GM23338 (cell line): ENCODE results near the gene RAB30. TPM values are rescaled to one million over a fixed set of nuclear protein-coding genes. Genes with fewer than 3 reads are reported as not detected.

Source experiments
- ATAC-seq: fragments of 200-7000 bp; cut with Tn5 transposase; 3 replicates; pipeline ENCODE4 v1.9.1; 2020
- DNase-seq: peaks from one replicate; pipeline ENCODE4 v3.0.0-alpha.2; 2015; ENCODE audit warnings: low spot score
- H2AFZ ChIP-seq: fragments of 200-600 bp; sonication (generic); 2 replicates; pipeline ENCODE4 v1.8.0; 2016; ENCODE audit warnings: antibody characterized with exemption, mild to moderate bottlenecking, moderate library complexity
- H3F3A ChIP-seq: fragments of 200-600 bp; sonication (generic); replicated peaks from 2 replicates; pipeline ENCODE4 v1.8.0; 2017; ENCODE audit warnings: antibody characterized with exemption, mixed run types, low read depth
- H3K27ac ChIP-seq: fragments of 200-600 bp; sonication (generic); 2 replicates; pipeline ENCODE4 v1.6.1; 2016; ENCODE audit warnings: low read depth
- H3K27me3 ChIP-seq: fragments of 200-600 bp; sonication (generic); 2 replicates; pipeline ENCODE4 v1.8.0; 2016; ENCODE audit warnings: mild to moderate bottlenecking, mixed run types, moderate library complexity; ENCODE audit not compliant: insufficient read depth
- H3K36me3 ChIP-seq: fragments of 200-600 bp; sonication (generic); 2 replicates; pipeline ENCODE4 v1.8.0; 2016; ENCODE audit warnings: mild to moderate bottlenecking; ENCODE audit not compliant: insufficient read depth
- H3K4me1 ChIP-seq: fragments of 200-600 bp; sonication (generic); 2 replicates; pipeline ENCODE4 v1.8.0; 2016; ENCODE audit warnings: mild to moderate bottlenecking, moderate library complexity; ENCODE audit not compliant: insufficient read depth
- H3K4me2 ChIP-seq: fragments of 200-600 bp; sonication (generic); 2 replicates; pipeline ENCODE4 v1.7.1; 2017; ENCODE audit warnings: mixed run types
- H3K4me3 ChIP-seq: fragments of 200-600 bp; sonication (generic); 2 replicates; pipeline ENCODE4 v1.6.1; 2016; ENCODE audit warnings: mixed run types
- H3K79me2 ChIP-seq: fragments of 200-600 bp; sonication (generic); replicated peaks from 2 replicates; pipeline ENCODE4 v1.8.0; 2017; ENCODE audit warnings: mild to moderate bottlenecking; ENCODE audit not compliant: insufficient read depth
- H3K9me2 ChIP-seq: fragments of 200-600 bp; sonication (generic); 2 replicates; pipeline ENCODE4 v1.8.0; 2017; ENCODE audit not compliant: insufficient read depth
- H4K20me1 ChIP-seq: fragments of 200-600 bp; sonication (generic); replicated peaks from 2 replicates; pipeline ENCODE4 v1.8.0; 2017; ENCODE audit warnings: mild to moderate bottlenecking; ENCODE audit not compliant: insufficient read depth
- H3K27ac Mint-ChIP-seq: 2 replicates; pipeline ENCODE4 v1.8.0; 2020; ENCODE audit warnings: inconsistent platforms, mild to moderate bottlenecking, moderate library complexity, mixed read lengths
- H3K27me3 Mint-ChIP-seq: 3 replicates; pipeline ENCODE4 v1.8.0; 2022; ENCODE audit warnings: low read depth, mild to moderate bottlenecking, moderate library complexity, mixed read lengths, inconsistent platforms; ENCODE audit not compliant: insufficient read depth, poor library complexity
- H3K36me3 Mint-ChIP-seq: 3 replicates; pipeline ENCODE4 v1.8.0; 2021; ENCODE audit warnings: low read depth, mild to moderate bottlenecking, inconsistent platforms, moderate library complexity, mixed read lengths
- H3K4me1 Mint-ChIP-seq: 3 replicates; pipeline ENCODE4 v1.8.0; 2020; ENCODE audit warnings: mild to moderate bottlenecking, inconsistent platforms, mixed read lengths
- H3K4me3 Mint-ChIP-seq: 3 replicates; pipeline ENCODE4 v1.8.0; 2021; ENCODE audit warnings: moderate library complexity, mild to moderate bottlenecking, inconsistent platforms, mixed read lengths
- H3K9me3 Mint-ChIP-seq: 3 replicates; pipeline ENCODE4 v1.8.0; 2020; ENCODE audit warnings: moderate library complexity, mild to moderate bottlenecking, inconsistent platforms, mixed read lengths
- EZH2 ChIP-seq: fragments of 200-600 bp; sonication (generic); IDR thresholded peaks from one replicate; pipeline ENCODE4 v1.8.0; 2017; ENCODE audit warnings: antibody characterized with exemption, mild to moderate bottlenecking, low read depth; ENCODE audit not compliant: unreplicated experiment
- JUNB ChIP-seq: IDR thresholded peaks from one replicate; pipeline ENCODE4 v1.6.1; 2016; ENCODE audit warnings: antibody characterized with exemption; ENCODE audit not compliant: unreplicated experiment
- NANOG ChIP-seq: IDR thresholded peaks from 2 replicates; pipeline ENCODE4 v1.6.1; 2016; ENCODE audit warnings: antibody characterized with exemption, borderline replicate concordance
- POLR2AphosphoS5 ChIP-seq: IDR thresholded peaks from 2 replicates; pipeline ENCODE4 v1.6.1; 2016; ENCODE audit warnings: antibody characterized with exemption, low read depth
- STAT1 ChIP-seq: IDR thresholded peaks from one replicate; pipeline ENCODE4 v1.6.1; 2016; ENCODE audit warnings: antibody characterized with exemption; ENCODE audit not compliant: unreplicated experiment
- ZNF114 ChIP-seq: fragments of 250-450 bp; sonication (Bioruptor Pico); IDR thresholded peaks from 2 replicates; pipeline ENCODE4 v1.5.0; 2020; ENCODE audit warnings: mild to moderate bottlenecking, moderate library complexity
- ZNF331 ChIP-seq: fragments of 250-450 bp; sonication (Bioruptor Pico); IDR thresholded peaks from 2 replicates; pipeline ENCODE4 v1.5.0; 2020; ENCODE audit warnings: low read depth, mild to moderate bottlenecking, moderate library complexity
- polyA plus RNA-seq: library from polyadenylated mRNA; unstranded; fragments of >200 nt; fragmentation: Nextera tagmentation; extraction: Ambion mirVana; gene quantifications from 2 replicates; pipeline ENCODE4 v1.2.1, GENCODE V29; 2016
- total RNA-seq: library from RNA; depleted of rRNA; stranded (reverse); fragments of >200 nt; shearing (Covaris generic); gene quantifications from 2 replicates; pipeline ENCODE4 v1.2.3, GENCODE V29; 2014
- TF ChIP-seq, protein P1 (sequence below): fragments of 250-450 bp; sonication (Bioruptor Pico); IDR thresholded peaks from 2 replicates; pipeline ENCODE4 v1.5.0; 2020; ENCODE audit warnings: mild to moderate bottlenecking, moderate library complexity
- TF ChIP-seq, protein P2 (sequence below): IDR thresholded peaks from 2 replicates; pipeline ENCODE4 v1.6.1; 2016; ENCODE audit warnings: antibody characterized with exemption
- TF ChIP-seq, protein P3 (sequence below), 2 experiments: fragments of 200-600 bp in 1 of 2; sonication (generic) in 1 of 2; conservative IDR thresholded peaks; 2 replicates each; pipeline versions ENCODE4 v1.5.1 to v1.6.1; 2016 to 2017; ENCODE audit warnings: antibody characterized with exemption in 2 of 2, low read depth in 2 of 2, mild to moderate bottlenecking in 2 of 2, moderate library complexity in 1 of 2

The RAB30 gene
- total and polyA plus RNA-seq, 2 experiments from 2014 or later = 3.3 to 6.6 TPM

DNA sequence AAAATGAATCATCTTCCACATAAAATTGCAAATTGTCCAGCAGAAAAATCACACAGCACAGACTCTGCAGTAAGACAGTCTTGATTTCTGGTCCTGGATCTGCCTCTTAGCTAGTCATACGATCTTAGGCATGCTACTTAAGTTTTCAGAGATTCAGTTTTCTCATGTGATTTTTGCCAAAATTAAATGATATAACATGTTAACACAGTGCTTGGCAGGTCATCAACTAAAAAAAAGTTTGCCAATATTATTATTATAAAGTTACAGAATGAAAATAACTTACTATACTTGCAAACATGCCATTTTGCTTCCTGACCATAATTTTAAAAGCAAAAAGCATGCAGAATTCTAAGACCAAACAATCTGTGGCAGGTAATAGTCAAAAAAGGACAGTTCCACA is 15.1 kb downstream of the RAB30 start:
- peaks cover 5% of the 10 kb centered on the region for H3K79me2 ChIP-seq
- H3K36me3 Mint-ChIP-seq = no peaks in the 10 kb centered on the region

DNA sequence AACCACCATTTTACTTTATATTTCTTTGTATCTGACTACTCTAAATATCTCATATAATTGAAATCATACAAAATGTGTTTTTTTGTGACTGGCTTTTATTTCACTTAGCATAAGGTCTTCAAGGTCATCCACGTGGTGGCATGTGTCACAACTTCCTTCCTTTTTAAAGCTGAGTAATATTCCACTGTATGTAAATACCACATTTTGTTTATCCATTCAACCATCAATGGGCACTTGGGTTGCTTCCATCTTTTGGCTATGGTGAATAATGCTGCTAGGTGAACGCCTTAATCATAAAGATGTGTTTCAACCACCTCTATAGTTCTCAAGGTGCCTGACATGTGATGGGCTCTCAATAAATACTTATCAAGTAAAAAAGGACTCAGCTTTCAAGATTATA is 15.5 kb downstream of the RAB30 start:
- H3K36me3 Mint-ChIP-seq = no peaks in the 10 kb centered on the region
- no peaks in the 10 kb centered on the region for H3K27me3 Mint-ChIP-seq
- DNase-seq (no peak), ATAC-seq (no peak)
- Histone ChIP-seq H3K27ac (no peak overlapping the region), H3F3A (no peaks in the 10 kb centered on the region), H3K79me2 (peaks cover 5% of the 10 kb centered on the region; the same call in 1 of the 2 replicates), H3K4me3 (no peak overlapping the region), H3K4me2 (no peak overlapping the region), H4K20me1 (no peaks in the 10 kb centered on the region), H2AFZ (no peak overlapping the region), H3K9me2 (no peaks in the 10 kb centered on the region), H3K4me1 (peaks cover 8% of the 10 kb centered on the region; the same call in 1 of the 2 replicates), H3K27me3 (no peaks in the 10 kb centered on the region), H3K36me3 (no peaks in the 10 kb centered on the region)
- H3K9me3 Mint-ChIP-seq = no peaks in the 10 kb centered on the region
- no peak overlapping the region for H3K4me3 Mint-ChIP-seq
- H3K27ac Mint-ChIP-seq = no peak overlapping the region
- peaks cover 11% of the 10 kb centered on the region for H3K4me1 Mint-ChIP-seq
- no peak for TF ChIP-seq ZNF331 (CRISPR knock-in tag)
- no peak for TF ChIP-seq NANOG
- TF ChIP-seq, protein P1, sequence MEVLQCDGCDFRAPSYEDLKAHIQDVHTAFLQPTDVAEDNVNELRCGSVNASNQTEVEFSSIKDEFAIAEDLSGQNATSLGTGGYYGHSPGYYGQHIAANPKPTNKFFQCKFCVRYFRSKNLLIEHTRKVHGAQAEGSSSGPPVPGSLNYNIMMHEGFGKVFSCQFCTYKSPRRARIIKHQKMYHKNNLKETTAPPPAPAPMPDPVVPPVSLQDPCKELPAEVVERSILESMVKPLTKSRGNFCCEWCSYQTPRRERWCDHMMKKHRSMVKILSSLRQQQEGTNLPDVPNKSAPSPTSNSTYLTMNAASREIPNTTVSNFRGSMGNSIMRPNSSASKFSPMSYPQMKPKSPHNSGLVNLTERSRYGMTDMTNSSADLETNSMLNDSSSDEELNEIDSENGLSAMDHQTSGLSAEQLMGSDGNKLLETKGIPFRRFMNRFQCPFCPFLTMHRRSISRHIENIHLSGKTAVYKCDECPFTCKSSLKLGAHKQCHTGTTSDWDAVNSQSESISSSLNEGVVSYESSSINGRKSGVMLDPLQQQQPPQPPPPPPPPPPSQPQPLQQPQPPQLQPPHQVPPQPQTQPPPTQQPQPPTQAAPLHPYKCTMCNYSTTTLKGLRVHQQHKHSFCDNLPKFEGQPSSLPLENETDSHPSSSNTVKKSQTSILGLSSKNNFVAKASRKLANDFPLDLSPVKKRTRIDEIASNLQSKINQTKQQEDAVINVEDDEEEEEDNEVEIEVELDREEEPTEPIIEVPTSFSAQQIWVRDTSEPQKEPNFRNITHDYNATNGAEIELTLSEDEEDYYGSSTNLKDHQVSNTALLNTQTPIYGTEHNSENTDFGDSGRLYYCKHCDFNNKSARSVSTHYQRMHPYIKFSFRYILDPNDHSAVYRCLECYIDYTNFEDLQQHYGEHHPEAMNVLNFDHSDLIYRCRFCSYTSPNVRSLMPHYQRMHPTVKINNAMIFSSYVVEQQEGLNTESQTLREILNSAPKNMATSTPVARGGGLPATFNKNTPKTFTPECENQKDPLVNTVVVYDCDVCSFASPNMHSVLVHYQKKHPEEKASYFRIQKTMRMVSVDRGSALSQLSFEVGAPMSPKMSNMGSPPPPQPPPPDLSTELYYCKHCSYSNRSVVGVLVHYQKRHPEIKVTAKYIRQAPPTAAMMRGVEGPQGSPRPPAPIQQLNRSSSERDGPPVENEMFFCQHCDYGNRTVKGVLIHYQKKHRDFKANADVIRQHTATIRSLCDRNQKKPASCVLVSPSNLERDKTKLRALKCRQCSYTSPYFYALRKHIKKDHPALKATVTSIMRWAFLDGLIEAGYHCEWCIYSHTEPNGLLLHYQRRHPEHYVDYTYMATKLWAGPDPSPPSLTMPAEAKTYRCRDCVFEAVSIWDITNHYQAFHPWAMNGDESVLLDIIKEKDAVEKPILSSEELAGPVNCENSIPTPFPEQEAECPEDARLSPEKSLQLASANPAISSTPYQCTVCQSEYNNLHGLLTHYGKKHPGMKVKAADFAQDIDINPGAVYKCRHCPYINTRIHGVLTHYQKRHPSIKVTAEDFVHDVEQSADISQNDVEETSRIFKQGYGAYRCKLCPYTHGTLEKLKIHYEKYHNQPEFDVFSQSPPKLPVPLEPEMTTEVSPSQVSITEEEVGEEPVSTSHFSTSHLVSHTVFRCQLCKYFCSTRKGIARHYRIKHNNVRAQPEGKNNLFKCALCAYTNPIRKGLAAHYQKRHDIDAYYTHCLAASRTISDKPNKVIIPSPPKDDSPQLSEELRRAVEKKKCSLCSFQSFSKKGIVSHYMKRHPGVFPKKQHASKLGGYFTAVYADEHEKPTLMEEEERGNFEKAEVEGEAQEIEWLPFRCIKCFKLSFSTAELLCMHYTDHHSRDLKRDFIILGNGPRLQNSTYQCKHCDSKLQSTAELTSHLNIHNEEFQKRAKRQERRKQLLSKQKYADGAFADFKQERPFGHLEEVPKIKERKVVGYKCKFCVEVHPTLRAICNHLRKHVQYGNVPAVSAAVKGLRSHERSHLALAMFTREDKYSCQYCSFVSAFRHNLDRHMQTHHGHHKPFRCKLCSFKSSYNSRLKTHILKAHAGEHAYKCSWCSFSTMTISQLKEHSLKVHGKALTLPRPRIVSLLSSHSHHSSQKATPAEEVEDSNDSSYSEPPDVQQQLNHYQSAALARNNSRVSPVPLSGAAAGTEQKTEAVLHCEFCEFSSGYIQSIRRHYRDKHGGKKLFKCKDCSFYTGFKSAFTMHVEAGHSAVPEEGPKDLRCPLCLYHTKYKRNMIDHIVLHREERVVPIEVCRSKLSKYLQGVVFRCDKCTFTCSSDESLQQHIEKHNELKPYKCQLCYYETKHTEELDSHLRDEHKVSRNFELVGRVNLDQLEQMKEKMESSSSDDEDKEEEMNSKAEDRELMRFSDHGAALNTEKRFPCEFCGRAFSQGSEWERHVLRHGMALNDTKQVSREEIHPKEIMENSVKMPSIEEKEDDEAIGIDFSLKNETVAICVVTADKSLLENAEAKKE (CRISPR knock-in tag) = no peak
- TF ChIP-seq, protein P2, sequence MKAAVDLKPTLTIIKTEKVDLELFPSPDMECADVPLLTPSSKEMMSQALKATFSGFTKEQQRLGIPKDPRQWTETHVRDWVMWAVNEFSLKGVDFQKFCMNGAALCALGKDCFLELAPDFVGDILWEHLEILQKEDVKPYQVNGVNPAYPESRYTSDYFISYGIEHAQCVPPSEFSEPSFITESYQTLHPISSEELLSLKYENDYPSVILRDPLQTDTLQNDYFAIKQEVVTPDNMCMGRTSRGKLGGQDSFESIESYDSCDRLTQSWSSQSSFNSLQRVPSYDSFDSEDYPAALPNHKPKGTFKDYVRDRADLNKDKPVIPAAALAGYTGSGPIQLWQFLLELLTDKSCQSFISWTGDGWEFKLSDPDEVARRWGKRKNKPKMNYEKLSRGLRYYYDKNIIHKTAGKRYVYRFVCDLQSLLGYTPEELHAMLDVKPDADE = no peak
- no peak for TF ChIP-seq STAT1
- TF ChIP-seq POLR2AphosphoS5 = no peak
- TF ChIP-seq EZH2 = no peak

More for the DNA sequence above, 15.1 kb downstream of the RAB30 start:
- H3K27ac Mint-ChIP-seq = no peak overlapping the region
- no peak overlapping the region for H3K4me3 Mint-ChIP-seq
- TF ChIP-seq ZNF331 (CRISPR knock-in tag) = no peak
- TF ChIP-seq, protein P3, sequence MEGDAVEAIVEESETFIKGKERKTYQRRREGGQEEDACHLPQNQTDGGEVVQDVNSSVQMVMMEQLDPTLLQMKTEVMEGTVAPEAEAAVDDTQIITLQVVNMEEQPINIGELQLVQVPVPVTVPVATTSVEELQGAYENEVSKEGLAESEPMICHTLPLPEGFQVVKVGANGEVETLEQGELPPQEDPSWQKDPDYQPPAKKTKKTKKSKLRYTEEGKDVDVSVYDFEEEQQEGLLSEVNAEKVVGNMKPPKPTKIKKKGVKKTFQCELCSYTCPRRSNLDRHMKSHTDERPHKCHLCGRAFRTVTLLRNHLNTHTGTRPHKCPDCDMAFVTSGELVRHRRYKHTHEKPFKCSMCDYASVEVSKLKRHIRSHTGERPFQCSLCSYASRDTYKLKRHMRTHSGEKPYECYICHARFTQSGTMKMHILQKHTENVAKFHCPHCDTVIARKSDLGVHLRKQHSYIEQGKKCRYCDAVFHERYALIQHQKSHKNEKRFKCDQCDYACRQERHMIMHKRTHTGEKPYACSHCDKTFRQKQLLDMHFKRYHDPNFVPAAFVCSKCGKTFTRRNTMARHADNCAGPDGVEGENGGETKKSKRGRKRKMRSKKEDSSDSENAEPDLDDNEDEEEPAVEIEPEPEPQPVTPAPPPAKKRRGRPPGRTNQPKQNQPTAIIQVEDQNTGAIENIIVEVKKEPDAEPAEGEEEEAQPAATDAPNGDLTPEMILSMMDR (conservative IDR thresholded peaks at IDR 0.05; ENCODE audit: low read depth in 2 of 2) = no peak
- TF ChIP-seq ZNF114 = no peak
- TF ChIP-seq JUNB = no peak
- H3K4me1 Mint-ChIP-seq = peaks cover 11% of the 10 kb centered on the region
- no peaks in the 10 kb centered on the region for H3K27me3 Mint-ChIP-seq
- ATAC-seq = no peak
- H3K9me2 ChIP-seq = no peaks in the 10 kb centered on the region
- no peaks in the 10 kb centered on the region for H3F3A ChIP-seq
- no peak overlapping the region for H3K27ac ChIP-seq
- no peak overlapping the region for H3K4me2 ChIP-seq
- H3K9me3 Mint-ChIP-seq = no peaks in the 10 kb centered on the region
- H2AFZ ChIP-seq = no peak overlapping the region
- DNase-seq = no peak
- H3K36me3 ChIP-seq = no peaks in the 10 kb centered on the region
- no peak overlapping the region for H3K4me3 ChIP-seq
- H3K27me3 ChIP-seq = no peaks in the 10 kb centered on the region
- no peaks in the 10 kb centered on the region for H4K20me1 ChIP-seq
- peaks cover 8% of the 10 kb centered on the region; the same call in 1 of the 2 replicates for H3K4me1 ChIP-seq
